BJ (cell line): ENCODE results near the gene MRPL54. TPM values are rescaled to one million over a fixed set of nuclear protein-coding genes. Genes with fewer than 3 reads are reported as not detected.

ENCODE experiments used
- CTCF ChIA-PET: fragments of 350-600 bp; formaldehyde crosslinking; extraction: SDS; loops from one replicate; lab custom pipeline; 2021; ENCODE audit warnings: antibody characterized with exemption, inconsistent platforms; lab: Yijun Ruan, JAX
- POLR2A ChIA-PET: fragments of 300-600 bp; sonication (Branson Sonifier 250); formaldehyde crosslinking; extraction: SDS; loops from one replicate; lab custom pipeline; 2021; ENCODE audit warnings: antibody characterized with exemption; lab: Charles Lee
- DNase-seq: peaks from one replicate; pipeline ENCODE4 v3.0.0-alpha.2; 2011; ENCODE audit warnings: low read depth
- H3K27me3 ChIP-seq: 2 replicates; pipeline ENCODE4 v1.6.0; 2011; ENCODE audit warnings: low read length; ENCODE audit not compliant: control insufficient read depth, insufficient read depth
- H3K36me3 ChIP-seq: 2 replicates; pipeline ENCODE4 v1.5.1; 2011; ENCODE audit warnings: low read length; ENCODE audit not compliant: control insufficient read depth, insufficient read depth
- H3K4me3 ChIP-seq: 2 replicates; pipeline ENCODE4 v1.5.1; 2011; ENCODE audit warnings: low read depth, mild to moderate bottlenecking, control low read depth, low read length
- polyA plus RNA-seq: library from polyadenylated mRNA; depleted of rRNA; stranded (reverse); fragments of >200 nt; gene quantifications from 2 replicates; pipeline ENCODE4 v1.2.3, GENCODE V29; 2011
- TF ChIP-seq, protein P1 (sequence below): IDR thresholded peaks from 2 replicates; pipeline ENCODE4 v1.5.1; 2011; ENCODE audit warnings: low read depth, mild to moderate bottlenecking, control low read depth, inconsistent platforms, low read length, moderate library complexity; ENCODE audit not compliant: insufficient read depth

MRPL54 gene
- polyA plus RNA-seq, 1 experiment = 77.7 TPM

DNA sequence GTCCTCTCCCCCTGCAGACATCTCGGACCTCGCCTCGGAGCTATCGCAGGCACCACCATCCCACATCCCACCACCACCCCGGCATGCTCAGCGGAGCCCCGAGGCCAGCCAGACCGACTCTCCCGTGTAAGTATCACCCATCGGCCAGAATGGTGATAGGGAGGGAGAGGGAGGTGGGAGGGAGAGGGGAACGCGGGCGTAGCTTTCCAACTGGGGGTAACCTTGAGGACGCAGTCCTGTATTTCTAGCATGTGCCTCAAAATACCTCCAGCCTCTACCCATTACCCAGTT lies 28.2 kb upstream of the MRPL54 start:
- POLR2A ChIA-PET = no interaction called here
- DNase-seq = no peak
- CTCF ChIA-PET = interaction anchor here (1.1 to 1.4 kb wide), 2 partner anchors 16 to 34 kb away, joined by 3 read pairs; partner anchors contain the start of gene PIP5K1C
- H3K36me3 ChIP-seq = no peaks in the 10 kb centered on the region
- TF ChIP-seq, protein P1, sequence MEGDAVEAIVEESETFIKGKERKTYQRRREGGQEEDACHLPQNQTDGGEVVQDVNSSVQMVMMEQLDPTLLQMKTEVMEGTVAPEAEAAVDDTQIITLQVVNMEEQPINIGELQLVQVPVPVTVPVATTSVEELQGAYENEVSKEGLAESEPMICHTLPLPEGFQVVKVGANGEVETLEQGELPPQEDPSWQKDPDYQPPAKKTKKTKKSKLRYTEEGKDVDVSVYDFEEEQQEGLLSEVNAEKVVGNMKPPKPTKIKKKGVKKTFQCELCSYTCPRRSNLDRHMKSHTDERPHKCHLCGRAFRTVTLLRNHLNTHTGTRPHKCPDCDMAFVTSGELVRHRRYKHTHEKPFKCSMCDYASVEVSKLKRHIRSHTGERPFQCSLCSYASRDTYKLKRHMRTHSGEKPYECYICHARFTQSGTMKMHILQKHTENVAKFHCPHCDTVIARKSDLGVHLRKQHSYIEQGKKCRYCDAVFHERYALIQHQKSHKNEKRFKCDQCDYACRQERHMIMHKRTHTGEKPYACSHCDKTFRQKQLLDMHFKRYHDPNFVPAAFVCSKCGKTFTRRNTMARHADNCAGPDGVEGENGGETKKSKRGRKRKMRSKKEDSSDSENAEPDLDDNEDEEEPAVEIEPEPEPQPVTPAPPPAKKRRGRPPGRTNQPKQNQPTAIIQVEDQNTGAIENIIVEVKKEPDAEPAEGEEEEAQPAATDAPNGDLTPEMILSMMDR = no peak
- H3K27me3 ChIP-seq = no peaks in the 10 kb centered on the region
- H3K4me3 ChIP-seq = no peak overlapping the region

GRCh38 chr19:3736106-3736724 lies 26.3 kb upstream of the MRPL54 start:
- CTCF ChIA-PET = no interaction called here
- POLR2A ChIA-PET = no interaction called here
- Histone ChIP-seq H3K36me3 (no peaks in the 10 kb centered on the region), H3K4me3 (no peak overlapping the region), H3K27me3 (no peaks in the 10 kb centered on the region)
- TF ChIP-seq, protein P1 = no peak
- no peak for DNase-seq

- Histone ChIP-seq H3K4me3 (no peak overlapping the region), H3K36me3 (no peaks in the 10 kb centered on the region), H3K27me3 (no peaks in the 10 kb centered on the region)
- POLR2A ChIA-PET = no interaction called here
- CTCF ChIA-PET = no interaction called here
- TF ChIP-seq, protein P1 = no peak
- no peak for DNase-seq
Observed at GRCh38 chr19:3737487-3738205, 24.8 kb upstream of the MRPL54 start.

- Histone ChIP-seq H3K4me3 (no peak overlapping the region), H3K27me3 (no peaks in the 10 kb centered on the region; the same call in 1 of the 2 replicates), H3K36me3 (no peaks in the 10 kb centered on the region)
- ChIA-PET POLR2A (no interaction called here), CTCF (interaction anchor here (1.2 kb wide), 1 partner anchor 10 kb away, joined by 3 read pairs; no protein-coding TSS in a partner anchor)
- TF ChIP-seq, protein P1 = no peak
- DNase-seq = no peak
Observed at GRCh38 chr19:3738477-3739220, 23.8 kb upstream of the MRPL54 start.

- ChIA-PET POLR2A (no interaction called here), CTCF (interaction anchor here (0.9 to 2.0 kb wide), 2 partner anchors 9 to 32 kb away, joined by 3 to 4 read pairs; partner anchors contain the start of gene TJP3)
- Histone ChIP-seq H3K36me3 (no peaks in the 10 kb centered on the region), H3K27me3 (no peaks in the 10 kb centered on the region; the same call in 1 of the 2 replicates), H3K4me3 (no peak overlapping the region)
- DNase-seq = no peak
- TF ChIP-seq, protein P1 = no peak
Observed at GRCh38 chr19:3740431-3740830, 22.1 kb upstream of the MRPL54 start.
